ENCODE results near the gene DOCK3.
"Not testable (repeated sequence)": the region's sequence is repeated elsewhere in the genome, so short reads cannot be mapped to it uniquely, and the experiment has no call there.

Gene DOCK3

GRCh38 chr3:51035630-51036029, 360.9 kb downstream of the DOCK3 start:
- Histone ChIP-seq H3K4me1 (no peaks in the 10 kb centered on the region), H3K27me3 (no peaks in the 10 kb centered on the region), H3K9ac (no peak overlapping the region), H3K27ac (no peak overlapping the region), H3K9me3 (replicated peaks in 1 of 11) (peaks cover 0 to 10% (median 6%) of the 10 kb centered on the region in 11 experiments; a peak in 6 of 22 replicates), H3K36me3 (no peaks in the 10 kb centered on the region), H3K4me3 (no peak overlapping the region), H4K20me1 (no peaks in the 10 kb centered on the region), H3K4me2 (no peak overlapping the region)
- TF ChIP-seq Cebpa-rat (IDR thresholded peaks at IDR 0.05) = no peak

GRCh38 chr3:51044982-51045381, 370.3 kb downstream of the DOCK3 start:
- Histone ChIP-seq H3K4me2 (no peak overlapping the region), H3K4me3 (no peak overlapping the region), H3K9ac (no peak overlapping the region), H4K20me1 (no peaks in the 10 kb centered on the region), H3K27ac (no peak overlapping the region), H3K9me3 (replicated peaks in 1 of 11) (no peaks in the 10 kb centered on the region), H3K27me3 (no peaks in the 10 kb centered on the region), H3K36me3 (no peaks in the 10 kb centered on the region), H3K4me1 (no peaks in the 10 kb centered on the region)
- no peak for TF ChIP-seq Cebpa-rat (IDR thresholded peaks at IDR 0.05)

- no peak for TF ChIP-seq Cebpa-rat (IDR thresholded peaks at IDR 0.05)
- H3K27ac ChIP-seq = no peak overlapping the region
- H3K9me3 ChIP-seq (replicated peaks in 1 of 11) = no peaks in the 10 kb centered on the region
- H3K9ac ChIP-seq = no peak overlapping the region
- no peaks in the 10 kb centered on the region for H3K36me3 ChIP-seq
- H3K27me3 ChIP-seq = no peaks in the 10 kb centered on the region
- no peak overlapping the region for H3K4me3 ChIP-seq
- no peaks in the 10 kb centered on the region for H4K20me1 ChIP-seq
- H3K4me2 ChIP-seq = no peak overlapping the region
- peaks cover 0 to 5% (median 0%) of the 10 kb centered on the region in 10 experiments; a peak in 1 of 20 replicates for H3K4me1 ChIP-seq
These were observed 377.8 kb downstream of the DOCK3 start for GRCh38 chr3:51052562-51052961.

- H3K9ac ChIP-seq = no peak overlapping the region
These were observed 382.4 kb downstream of the DOCK3 start for GRCh38 chr3:51057121-51057520.

GRCh38 chr3:51063053-51063452, 388.3 kb downstream of the DOCK3 start:
- Histone ChIP-seq H3K9me3 (replicated peaks in 1 of 11) (no peaks in the 10 kb centered on the region), H3K27ac (no peak overlapping the region), H3K36me3 (no peaks in the 10 kb centered on the region), H3K27me3 (no peaks in the 10 kb centered on the region), H3K9ac (no peak overlapping the region), H3K4me2 (no peak overlapping the region), H3K4me3 (no peak overlapping the region), H4K20me1 (no peaks in the 10 kb centered on the region), H3K4me1 (no peaks in the 10 kb centered on the region)
- no peak for TF ChIP-seq Cebpa-rat (IDR thresholded peaks at IDR 0.05)

More at GRCh38 chr3:51057121-51057520, 382.4 kb downstream of the DOCK3 start:
- H3K4me3 ChIP-seq = no peak overlapping the region
- peaks cover 0 to 5% (median 0%) of the 10 kb centered on the region in 10 experiments; a peak in 1 of 20 replicates for H3K4me1 ChIP-seq
- no peak overlapping the region for H3K27ac ChIP-seq
- H3K36me3 ChIP-seq = no peaks in the 10 kb centered on the region
- H3K4me2 ChIP-seq = no peak overlapping the region
- TF ChIP-seq Cebpa-rat (IDR thresholded peaks at IDR 0.05) = no peak
- H3K27me3 ChIP-seq = no peaks in the 10 kb centered on the region
- H3K9me3 ChIP-seq (replicated peaks in 1 of 11) = no peaks in the 10 kb centered on the region
- H4K20me1 ChIP-seq = no peaks in the 10 kb centered on the region

- Histone ChIP-seq H3K36me3 (no peaks in the 10 kb centered on the region), H3K4me2 (no peak overlapping the region), H3K9ac (no peak overlapping the region), H3K4me1 (no peaks in the 10 kb centered on the region), H3K9me3 (replicated peaks in 1 of 11) (no peaks in the 10 kb centered on the region), H4K20me1 (no peaks in the 10 kb centered on the region), H3K4me3 (no peak overlapping the region), H3K27ac (no peak overlapping the region), H3K27me3 (no peaks in the 10 kb centered on the region)
- no peak for TF ChIP-seq Cebpa-rat (IDR thresholded peaks at IDR 0.05)
These were observed 400.6 kb downstream of the DOCK3 start for GRCh38 chr3:51075221-51075775.

GRCh38 chr3:51082363-51082762, 407.6 kb downstream of the DOCK3 start:
- H3K36me3 ChIP-seq = 0 out of 22 replicates have a peak, but pooled peaks cover 0 to 3% (median 0%) of the 10 kb centered on the region in 11 experiments
- H3K9ac ChIP-seq = no peak overlapping the region
- no peak overlapping the region for H3K4me3 ChIP-seq
- TF ChIP-seq Cebpa-rat (IDR thresholded peaks at IDR 0.05) = no peak
- H3K9me3 ChIP-seq (replicated peaks in 1 of 11) = peaks cover 40 to 56% (median 48%) of the 10 kb centered on the region in 11 experiments
- no peaks in the 10 kb centered on the region for H4K20me1 ChIP-seq
- no peak overlapping the region for H3K4me2 ChIP-seq
- H3K27ac ChIP-seq = no peak overlapping the region
- H3K4me1 ChIP-seq = no peaks in the 10 kb centered on the region
- no peaks in the 10 kb centered on the region for H3K27me3 ChIP-seq

GRCh38 chr3:51083490-51083889, 408.8 kb downstream of the DOCK3 start:
- no peak for TF ChIP-seq Cebpa-rat (IDR thresholded peaks at IDR 0.05)
- Histone ChIP-seq H3K9ac (no peak overlapping the region), H3K9me3 (replicated peaks in 1 of 11) (peaks cover 40 to 56% (median 48%) of the 10 kb centered on the region in 11 experiments), H3K27ac (no peak overlapping the region), H3K27me3 (no peaks in the 10 kb centered on the region), H3K4me3 (no peak overlapping the region), H3K36me3 (0 out of 22 replicates have a peak, but pooled peaks cover 0 to 3% (median 0%) of the 10 kb centered on the region in 11 experiments), H4K20me1 (no peaks in the 10 kb centered on the region), H3K4me2 (no peak overlapping the region), H3K4me1 (no peaks in the 10 kb centered on the region)

- H3K9ac ChIP-seq, H3K4me3 ChIP-seq: not testable (repeated sequence)
These were observed 417.4 kb downstream of the DOCK3 start for GRCh38 chr3:51092141-51092540.

GRCh38 chr3:51094838-51095237, 420.1 kb downstream of the DOCK3 start:
- H3K4me3 ChIP-seq; H3K36me3 ChIP-seq; H3K4me2 ChIP-seq; H3K27me3 ChIP-seq; H4K20me1 ChIP-seq; H3K9me3 ChIP-seq (replicated peaks in 1 of 11); H3K4me1 ChIP-seq; H3K9ac ChIP-seq; H3K27ac ChIP-seq: not testable (repeated sequence)

More at GRCh38 chr3:51092141-51092540, 417.4 kb downstream of the DOCK3 start:
- not testable (repeated sequence) for H3K4me1 ChIP-seq; H4K20me1 ChIP-seq; H3K36me3 ChIP-seq; H3K27me3 ChIP-seq; H3K9me3 ChIP-seq (replicated peaks in 1 of 11); H3K4me2 ChIP-seq; H3K27ac ChIP-seq
